Testis (tissue), 2 donors: ENCODE results near the gene ZFP69.

Experiments used
- POLR2A ChIP-seq: fragments of 450-650 bp; IDR thresholded peaks from one replicate; pipeline ENCODE4 v1.6.1; 2017; ENCODE audit warnings: antibody characterized with exemption, mild to moderate bottlenecking, moderate library complexity
- TF ChIP-seq, protein P1 (sequence below), 3 experiments: fragments of 450-650 bp in 2 of 3; fragments of 200-600 bp in 1 of 3; sonication (generic) in 1 of 3; IDR thresholded peaks; one replicate each; pipeline ENCODE4 v1.5.1; 2016 to 2019; ENCODE audit warnings: antibody characterized with exemption in 3 of 3, mild to moderate bottlenecking in 2 of 3, moderate library complexity in 1 of 3

DNA sequence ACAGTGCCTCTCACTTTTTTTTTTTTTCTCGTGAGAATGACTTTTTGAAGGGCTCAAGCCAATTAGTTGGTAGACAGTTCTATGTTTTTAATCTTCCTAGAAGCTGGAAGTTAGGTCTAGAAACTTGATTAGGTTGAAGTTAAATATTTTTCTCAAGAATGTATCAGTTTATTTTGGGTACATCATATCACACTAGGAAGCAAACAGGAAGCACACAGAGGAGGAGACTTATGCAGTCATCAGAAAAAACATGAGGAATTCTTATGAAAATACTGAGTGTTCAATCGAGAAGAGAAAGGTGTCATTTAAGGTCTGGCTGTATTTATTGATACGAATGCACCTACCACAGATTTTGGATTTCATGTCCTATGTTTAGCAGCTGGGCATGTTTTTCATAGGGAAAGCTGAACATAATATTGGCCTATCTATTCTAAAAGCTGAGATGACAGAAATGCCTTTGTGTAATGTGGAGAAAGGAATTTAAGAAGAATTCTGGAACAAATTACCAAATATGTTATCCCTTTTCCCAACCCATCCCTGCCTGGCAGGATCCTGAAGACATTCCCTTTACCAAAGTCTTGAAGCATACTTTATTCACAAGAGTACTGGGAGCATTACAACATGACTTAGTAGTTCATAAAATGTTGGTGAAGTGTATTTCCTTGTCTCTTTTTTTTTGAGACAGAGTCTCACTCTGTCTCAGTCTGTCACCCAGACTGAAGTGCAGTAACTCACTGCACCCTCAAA is 44.3 kb upstream of the ZFP69 start:
- TF ChIP-seq, protein P1, sequence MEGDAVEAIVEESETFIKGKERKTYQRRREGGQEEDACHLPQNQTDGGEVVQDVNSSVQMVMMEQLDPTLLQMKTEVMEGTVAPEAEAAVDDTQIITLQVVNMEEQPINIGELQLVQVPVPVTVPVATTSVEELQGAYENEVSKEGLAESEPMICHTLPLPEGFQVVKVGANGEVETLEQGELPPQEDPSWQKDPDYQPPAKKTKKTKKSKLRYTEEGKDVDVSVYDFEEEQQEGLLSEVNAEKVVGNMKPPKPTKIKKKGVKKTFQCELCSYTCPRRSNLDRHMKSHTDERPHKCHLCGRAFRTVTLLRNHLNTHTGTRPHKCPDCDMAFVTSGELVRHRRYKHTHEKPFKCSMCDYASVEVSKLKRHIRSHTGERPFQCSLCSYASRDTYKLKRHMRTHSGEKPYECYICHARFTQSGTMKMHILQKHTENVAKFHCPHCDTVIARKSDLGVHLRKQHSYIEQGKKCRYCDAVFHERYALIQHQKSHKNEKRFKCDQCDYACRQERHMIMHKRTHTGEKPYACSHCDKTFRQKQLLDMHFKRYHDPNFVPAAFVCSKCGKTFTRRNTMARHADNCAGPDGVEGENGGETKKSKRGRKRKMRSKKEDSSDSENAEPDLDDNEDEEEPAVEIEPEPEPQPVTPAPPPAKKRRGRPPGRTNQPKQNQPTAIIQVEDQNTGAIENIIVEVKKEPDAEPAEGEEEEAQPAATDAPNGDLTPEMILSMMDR (IDR thresholded peaks at IDR 0.05) = no peak
- TF ChIP-seq POLR2A = no peak
